Measurements from ENCODE around the gene TTC31.

Gene TTC31

DNA sequence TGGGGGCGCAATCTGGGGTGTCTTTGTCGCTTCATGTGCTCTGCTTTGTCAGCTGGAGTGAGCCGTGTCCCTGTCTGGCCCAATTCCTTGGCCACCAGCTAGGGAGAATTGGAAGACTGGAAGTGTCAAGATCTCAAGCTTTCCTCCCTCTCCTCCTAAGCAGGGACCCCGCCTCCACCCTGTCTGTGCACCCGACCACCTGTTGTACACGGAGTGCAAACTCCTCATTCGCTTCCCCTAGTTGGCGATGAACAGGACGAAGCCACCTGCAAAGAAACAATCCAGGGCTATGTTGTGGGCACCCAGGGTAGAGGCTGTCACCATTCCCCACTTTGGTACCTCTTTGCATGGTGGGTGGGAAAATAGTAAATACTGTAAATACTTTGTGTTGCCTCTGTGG lies 44.9 kb downstream of the TTC31 start:
- DNase-seq, result no peak

DNA sequence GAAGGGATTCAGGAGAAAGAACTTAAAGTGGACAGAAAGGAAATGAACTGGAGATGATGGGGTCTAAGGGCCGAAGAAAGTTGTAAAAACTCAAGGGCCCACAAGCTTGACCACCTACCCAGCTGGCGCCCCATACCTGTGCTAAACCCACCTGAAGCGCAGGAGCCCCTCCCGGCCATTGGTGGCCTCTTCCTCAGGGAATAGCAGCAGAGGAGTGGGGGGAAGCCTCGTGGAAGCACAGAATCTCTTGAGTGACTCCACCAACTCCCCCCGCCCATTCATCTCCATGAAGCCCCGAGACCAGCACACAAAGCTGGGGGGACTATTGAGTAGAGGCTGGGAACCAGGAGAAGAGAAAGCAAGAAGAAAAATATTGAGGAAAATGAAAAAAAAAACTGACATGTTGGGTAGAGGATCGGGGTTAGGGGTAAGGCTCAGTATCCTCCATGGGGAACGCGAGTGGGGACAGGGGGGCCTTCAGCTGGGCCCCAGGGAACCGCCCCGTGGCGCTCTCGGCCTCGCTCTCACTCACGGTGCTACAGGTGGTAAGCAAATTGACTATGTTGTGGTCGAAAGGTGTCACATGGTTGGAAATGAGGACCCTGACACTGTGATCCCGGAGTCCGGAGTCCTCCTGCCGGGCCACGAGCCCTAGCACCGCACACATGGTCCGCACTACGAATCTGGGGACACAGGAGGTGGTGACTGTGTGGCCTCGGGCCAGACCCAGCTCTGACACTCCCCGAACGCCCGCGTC lies 45.9 kb downstream of the TTC31 start:
- DNase-seq, result no peak

GRCh38 chr2:74529357-74530238 lies 46.7 kb downstream of the TTC31 start, which contains the start of the genes AUP1 and HTRA2:
TSS of gene AUP1 (minus strand) at chr2:74529706. CDS start at chr2:74529629, 77 bp downstream.
TSS of gene HTRA2 (plus strand) at chr2:74529933. CDS start at chr2:74530007, 74 bp downstream.
- DNase-seq, result peak; percentile 97

GRCh38 chr2:74530239-74531187 lies 47.6 kb downstream of the TTC31 start:
- DNase-seq, result no peak

DNA sequence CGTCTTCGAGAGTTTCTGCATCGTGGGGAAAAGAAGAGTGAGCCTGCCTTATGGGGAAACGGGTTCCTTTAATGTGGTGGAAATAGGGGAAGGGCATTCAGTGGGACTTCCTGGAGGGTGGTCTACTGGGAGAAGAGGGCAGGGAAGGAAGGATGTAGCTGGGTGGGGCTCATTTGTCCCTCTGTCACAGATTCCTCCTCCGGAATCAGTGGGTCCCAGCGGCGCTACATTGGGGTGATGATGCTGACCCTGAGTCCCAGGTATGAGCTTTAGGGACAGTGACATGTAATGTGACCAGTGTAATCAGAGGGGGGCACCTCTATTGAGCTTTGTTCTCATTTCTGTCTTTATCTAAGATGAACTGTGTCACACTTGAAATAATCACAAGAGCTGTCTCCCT lies 48.8 kb downstream of the TTC31 start:
- DNase-seq, result no peak

DNA sequence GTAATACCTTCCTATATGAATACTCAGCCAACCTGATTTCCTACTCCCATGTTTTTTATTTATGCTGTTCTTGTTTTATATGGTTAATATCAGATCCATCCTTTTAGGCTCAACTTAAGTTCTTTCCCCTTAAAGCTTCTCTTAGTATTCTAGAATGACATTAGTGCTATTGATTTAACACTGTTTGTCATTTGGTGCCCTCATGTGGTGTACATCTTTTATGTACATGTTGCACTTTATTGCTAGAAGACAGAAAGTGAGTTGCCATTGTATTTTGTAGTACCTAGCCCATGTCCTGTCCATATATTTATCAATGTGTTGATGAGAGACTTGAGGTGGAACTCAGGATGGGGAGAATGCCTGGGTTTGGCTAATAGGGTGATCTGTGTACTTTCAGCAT lies 49.3 kb downstream of the TTC31 start:
- DNase-seq, result no peak

- DNase-seq, result no peak
These were observed 50.6 kb downstream of the TTC31 start for GRCh38 chr2:74533464-74533863.

DNA sequence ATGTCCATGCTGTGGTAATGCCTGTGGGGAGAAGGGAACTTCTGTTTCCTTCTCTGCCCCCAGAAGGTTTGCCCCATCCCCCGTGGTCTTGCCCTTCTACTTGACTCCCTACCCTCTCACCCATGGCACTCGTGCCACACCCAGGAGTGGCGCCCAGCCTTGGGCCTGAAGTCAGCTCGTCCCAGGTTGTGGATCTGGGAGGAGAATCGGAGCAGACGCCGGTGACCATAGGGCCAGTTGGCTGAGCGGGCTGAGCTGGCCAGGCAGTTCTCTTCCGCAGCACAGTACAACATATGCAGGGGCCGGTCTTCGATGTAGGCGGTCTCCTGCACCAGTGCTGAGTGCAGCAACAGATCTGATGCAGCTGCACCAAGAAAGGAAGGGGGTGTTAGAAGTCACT lies 51.5 kb downstream of the TTC31 start:
- no peak for DNase-seq

DNA sequence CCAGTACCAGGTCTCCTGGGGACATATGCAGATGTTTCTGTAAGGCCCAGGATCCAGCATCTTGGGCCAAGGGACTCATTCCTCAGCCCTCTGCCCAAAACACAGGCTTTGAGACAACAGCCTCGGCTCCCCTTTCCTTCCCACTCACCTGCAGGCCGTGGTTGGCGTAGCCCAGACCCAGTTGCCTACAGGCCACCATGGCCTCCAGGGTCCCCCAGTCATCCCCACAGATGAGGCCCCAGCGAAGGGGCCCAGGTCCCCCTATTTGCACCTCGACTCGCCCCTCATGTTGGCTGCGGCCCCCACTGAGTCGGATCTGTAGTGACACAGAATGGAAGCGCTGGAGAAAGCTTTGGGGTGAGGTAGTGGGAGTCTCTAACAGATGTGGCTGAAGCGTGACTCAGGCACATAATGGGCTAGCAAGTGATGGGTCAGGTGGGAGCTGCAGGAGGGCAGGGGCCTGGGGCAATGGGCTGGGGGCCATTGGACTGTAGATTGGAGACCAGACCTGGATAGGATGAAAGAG lies 52.6 kb downstream of the TTC31 start:
- DNase-seq, result no peak

DNA sequence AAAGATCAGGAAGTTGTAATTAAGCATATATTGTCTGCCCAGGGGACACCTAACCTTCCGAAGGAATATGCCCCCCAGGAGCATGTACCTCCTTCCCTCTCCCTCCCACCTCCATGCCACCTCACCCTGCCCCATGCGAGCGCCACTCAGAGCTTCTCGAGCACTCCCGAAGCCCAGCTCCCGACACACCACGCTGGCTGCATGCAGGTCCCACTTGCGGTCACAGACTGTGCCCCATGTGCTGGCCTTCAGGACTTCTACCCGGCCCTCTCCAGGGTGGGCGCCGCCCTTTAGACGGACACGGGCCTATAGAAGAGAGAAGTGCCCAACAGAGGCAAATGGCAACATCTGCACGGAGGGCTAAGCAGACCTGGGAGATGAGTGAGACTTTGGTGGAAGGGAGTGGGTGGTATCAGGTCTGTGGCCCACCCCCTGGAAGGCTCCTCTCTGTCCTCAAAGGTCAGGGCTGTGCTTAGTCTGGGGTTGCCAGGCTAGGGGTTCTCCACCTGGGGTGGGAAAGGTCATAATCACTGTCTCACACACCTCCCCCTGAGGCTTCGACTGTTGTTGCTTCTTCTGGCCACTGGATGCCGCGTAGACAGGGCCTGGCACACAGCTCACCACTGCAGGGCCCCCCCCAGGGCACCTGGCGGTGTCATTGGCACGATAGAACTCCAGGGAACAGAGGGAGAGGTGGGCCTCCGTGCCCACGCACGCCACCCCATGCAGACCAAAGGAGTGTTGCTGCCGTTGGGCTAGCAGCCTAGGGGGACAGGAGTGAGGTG lies 53.5 kb downstream of the TTC31 start:
- no peak for DNase-seq

DNA sequence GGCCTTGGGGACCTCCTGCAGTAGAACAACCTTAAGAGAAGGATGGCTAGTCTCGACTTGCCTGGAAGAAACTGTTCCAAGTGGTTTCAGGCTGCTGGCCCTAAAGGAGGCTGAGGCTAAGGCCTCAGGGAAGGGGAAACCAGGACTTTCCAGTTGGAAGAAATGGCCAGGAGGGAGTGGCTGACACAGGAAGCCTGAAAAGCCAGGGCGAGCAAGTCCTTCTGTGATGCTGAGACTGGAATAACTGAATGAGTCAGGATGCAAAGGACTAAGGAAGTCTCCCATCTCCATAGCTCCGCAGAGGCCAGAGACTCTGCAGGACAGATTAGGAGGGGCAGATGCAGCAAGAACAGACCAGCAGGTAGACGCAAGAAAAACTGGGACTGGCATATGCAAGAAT lies 54.3 kb downstream of the TTC31 start:
- DNase-seq, result no peak

GRCh38 chr2:74538881-74539339 lies 56.0 kb downstream of the TTC31 start:
- no peak for DNase-seq

DNA sequence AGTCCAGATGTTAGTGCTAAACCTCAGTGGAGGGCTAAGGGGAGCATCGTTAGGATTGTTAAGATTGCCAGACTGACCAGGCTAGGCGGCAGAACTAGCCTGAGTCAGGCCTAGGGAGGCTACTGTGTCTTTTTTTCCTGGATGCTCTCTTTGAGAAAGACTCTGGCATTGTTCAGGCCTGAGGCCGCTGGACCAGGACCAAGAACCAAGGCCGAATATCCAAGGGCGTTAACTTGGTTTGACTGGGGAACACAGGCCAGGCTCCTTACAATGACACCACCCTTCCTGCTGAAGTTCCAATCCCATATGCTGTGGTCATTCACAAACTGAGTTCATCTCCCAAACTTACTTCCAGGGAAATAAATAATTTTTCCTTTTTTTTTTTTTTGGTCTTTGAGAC lies 57.4 kb downstream of the TTC31 start:
- DNase-seq, result no peak

GRCh38 chr2:74542978-74543377 lies 60.1 kb downstream of the TTC31 start:
- no peak for DNase-seq
